Endothelial cell of umbilical vein (primary cell): ENCODE results near the gene ENTPD3. TPM values are rescaled to one million over a fixed set of nuclear protein-coding genes. Genes with fewer than 3 reads are reported as not detected.

Experiments
- BruUV-seq: library from RNA; stranded (reverse); fragments of 400-500 nt; replicated peaks from 2 replicates; lab custom pipeline; 2021; lab: Mats Ljungman, UMichigan
- CTCF ChIA-PET: fragments of 300-600, 350-600 bp; sonication (Branson Sonifier 250); formaldehyde crosslinking; loops from one replicate; lab custom pipeline; 2021; ENCODE audit warnings: antibody characterized with exemption, inconsistent platforms; lab: Charles Lee
- POLR2A ChIA-PET: fragments of 300-600, 350-600 bp; sonication (Branson Sonifier 250); formaldehyde crosslinking; loops from one replicate; lab custom pipeline; 2021; ENCODE audit warnings: antibody characterized with exemption, inconsistent platforms; lab: Charles Lee
- DNase-seq: peaks from one replicate; pipeline ENCODE4 v3.0.0-alpha.2; 2011; ENCODE audit warnings: low read depth, low spot score
- FAIRE-seq: peaks from 2 replicates; lab custom pipeline; 2011; peaks lifted over from hg19 to GRCh38; lab: Jason Lieb, UNC
- H2AFZ ChIP-seq: 2 replicates; pipeline ENCODE4 v1.6.0; 2012; ENCODE audit warnings: low read depth, low read length, control low read depth, inconsistent platforms
- H3K27ac ChIP-seq: 2 replicates; pipeline ENCODE4 v1.5.1; 2011; ENCODE audit warnings: low read depth, mild to moderate bottlenecking, control low read depth, low read length, moderate library complexity; ENCODE audit not compliant: insufficient read depth
- H3K27me3 ChIP-seq, 2 experiments: 2 replicates each; pipeline versions ENCODE4 v1.6.0 to v1.6.1; 2011; ENCODE audit warnings: low read length in 2 of 2, mixed read lengths in 1 of 2; ENCODE audit not compliant: control insufficient read depth in 2 of 2, insufficient read depth in 2 of 2
- H3K36me3 ChIP-seq, 2 experiments: 2 replicates in 1 of 2; 3 replicates in 1 of 2; pipeline ENCODE4 v1.5.1; 2011; ENCODE audit warnings: low read length in 2 of 2, mild to moderate bottlenecking in 1 of 2, moderate library complexity in 1 of 2; ENCODE audit not compliant: control insufficient read depth in 2 of 2, insufficient read depth in 2 of 2; ENCODE audit errors: extremely low read depth in 1 of 2
- H3K4me1 ChIP-seq: 3 replicates; pipeline ENCODE4 v1.5.1; 2011; ENCODE audit warnings: mild to moderate bottlenecking, low read length; ENCODE audit not compliant: control insufficient read depth, insufficient read depth; ENCODE audit errors: extremely low read depth
- H3K4me2 ChIP-seq: 2 replicates; pipeline ENCODE4 v1.6.1; 2011; ENCODE audit warnings: low read length, control low read depth, mixed read lengths; ENCODE audit not compliant: insufficient read depth
- H3K4me3 ChIP-seq, 3 experiments: fragments of 200-600 bp in 1 of 3; sonication (generic), shearing (Covaris generic) in 1 of 3; replicated peaks in 1 of 3; 2 replicates each; pipeline ENCODE4 v1.5.1; 2011 to 2016; ENCODE audit warnings: control low read depth in 3 of 3, low read length in 3 of 3, mild to moderate bottlenecking in 2 of 3, inconsistent platforms in 1 of 3, low read depth in 1 of 3, moderate library complexity in 1 of 3; ENCODE audit not compliant: insufficient read depth in 1 of 3
- H3K79me2 ChIP-seq: 2 replicates; pipeline ENCODE4 v1.6.0; 2012; ENCODE audit warnings: low read length, inconsistent platforms; ENCODE audit not compliant: control insufficient read depth, insufficient read depth
- H3K9ac ChIP-seq: replicated peaks from 2 replicates; pipeline ENCODE3; 2011; ENCODE audit warnings: low read length, control low read depth; ENCODE audit not compliant: insufficient read depth; ENCODE audit errors: extremely low read depth
- H3K9me1 ChIP-seq: replicated peaks from 3 replicates; pipeline ENCODE4 v1.6.0; 2011; ENCODE audit warnings: mild to moderate bottlenecking, low read length; ENCODE audit not compliant: control insufficient read depth, insufficient read depth; ENCODE audit errors: extremely low read depth
- H3K9me3 ChIP-seq: replicated peaks from 2 replicates; pipeline ENCODE4 v1.5.1; 2012; ENCODE audit warnings: low read length, inconsistent platforms; ENCODE audit not compliant: control insufficient read depth, insufficient read depth
- H4K20me1 ChIP-seq: replicated peaks from 2 replicates; pipeline ENCODE3; 2011; ENCODE audit warnings: mild to moderate bottlenecking, low read length; ENCODE audit not compliant: control insufficient read depth, insufficient read depth; ENCODE audit errors: extremely low read depth
- EZH2 ChIP-seq: IDR thresholded peaks from 2 replicates; pipeline ENCODE4 v1.6.1; 2012; ENCODE audit warnings: borderline replicate concordance, low read depth, mild to moderate bottlenecking, moderate library complexity, low read length, inconsistent platforms; ENCODE audit not compliant: severe bottlenecking
- GATA2 ChIP-seq: IDR thresholded peaks from 2 replicates; pipeline ENCODE4 v1.7.0; 2011; ENCODE audit warnings: low read depth, mild to moderate bottlenecking, moderate library complexity, mixed read lengths, low read length; ENCODE audit not compliant: insufficient read length, insufficient read depth
- JUN ChIP-seq: IDR thresholded peaks from 2 replicates; pipeline ENCODE4 v1.6.1; 2011; ENCODE audit warnings: borderline replicate concordance, low read depth; ENCODE audit not compliant: insufficient read length, insufficient read depth
- POLR2AphosphoS5 ChIP-seq: IDR thresholded peaks from 2 replicates; pipeline ENCODE4 v1.6.1; 2012; ENCODE audit warnings: low read depth, mild to moderate bottlenecking, control low read depth, low read length, moderate library complexity; ENCODE audit not compliant: insufficient read depth
- dilution Hi-C: fragments of 300-500 bp; cut with MboI; formaldehyde crosslinking; loops from one replicate; pipeline ENCODE4 v1.15.0; 2019; ENCODE audit warnings: low sequenced_read_pairs; ENCODE audit not compliant: extremely low pct_ligation_motif_present
- intact Hi-C: fragments of 100-400 bp; cut with micrococcal nuclease; formaldehyde crosslinking; loops from one replicate; pipeline ENCODE4 v1.10.0; 2022
- polyA plus RNA-seq, 4 experiments: library from polyadenylated mRNA; depleted of rRNA in 3 of 4; stranded (reverse) in 3 of 4; unstranded in 1 of 4; fragments of >200 nt; gene quantifications; 2 replicates each; pipeline versions ENCODE4 v1.2.1 to v1.2.3, GENCODE V29; 2011 to 2012; ENCODE audit warnings: missing spikeins in 1 of 4
- total RNA-seq: library from RNA; stranded (reverse); gene quantifications from 2 replicates; pipeline ENCODE4 v1.2.3, GENCODE V29; 2021

ENTPD3 gene
- total and polyA plus RNA-seq, 2 donors (not counting 3 experiments of a cell fraction or from before 2014, with no cell fraction given): not detected

DNA sequence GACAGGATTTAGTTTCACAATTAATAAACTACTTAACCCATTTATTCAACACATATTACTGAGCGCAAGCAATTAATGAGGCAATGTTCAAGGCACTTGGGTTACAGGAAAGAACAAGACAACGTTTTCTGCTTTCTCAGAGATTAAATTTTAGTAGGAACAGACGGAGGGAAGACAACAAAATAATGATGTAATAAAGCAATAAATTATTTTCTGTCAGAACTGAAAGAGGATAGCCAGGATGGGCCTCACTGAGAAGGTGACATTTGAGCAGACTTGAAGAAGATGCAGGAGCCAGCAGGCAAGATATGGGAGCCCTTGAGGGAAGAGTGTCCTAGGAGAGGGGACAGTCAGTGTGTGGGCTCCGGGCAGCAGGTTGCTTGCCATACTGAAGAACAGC lies 58.9 kb downstream of the ENTPD3 start:
- Histone ChIP-seq H3K9me1 (no peaks in the 10 kb centered on the region), H3K9me3 (no peaks in the 10 kb centered on the region), H3K4me3 (no peak overlapping the region), H4K20me1 (no peaks in the 10 kb centered on the region), H3K79me2 (no peaks in the 10 kb centered on the region), H3K4me2 (no peak overlapping the region), H3K36me3 (no peaks in the 10 kb centered on the region), H3K4me1 (no peaks in the 10 kb centered on the region), H3K9ac (no peak overlapping the region), H3K27ac (no peak overlapping the region), H2AFZ (no peak overlapping the region), H3K27me3 (no peaks in the 10 kb centered on the region)
- FAIRE-seq (no peak), DNase-seq (no peak)
- TF ChIP-seq POLR2AphosphoS5 (no peak), EZH2 (no peak), GATA2 (no peak)
- ChIA-PET POLR2A (no interaction called here), CTCF (no interaction called here)
- intact Hi-C loops: no loop called here
- dilution Hi-C loops: no loop called here
- no TSS peak for BruUV-seq

DNA sequence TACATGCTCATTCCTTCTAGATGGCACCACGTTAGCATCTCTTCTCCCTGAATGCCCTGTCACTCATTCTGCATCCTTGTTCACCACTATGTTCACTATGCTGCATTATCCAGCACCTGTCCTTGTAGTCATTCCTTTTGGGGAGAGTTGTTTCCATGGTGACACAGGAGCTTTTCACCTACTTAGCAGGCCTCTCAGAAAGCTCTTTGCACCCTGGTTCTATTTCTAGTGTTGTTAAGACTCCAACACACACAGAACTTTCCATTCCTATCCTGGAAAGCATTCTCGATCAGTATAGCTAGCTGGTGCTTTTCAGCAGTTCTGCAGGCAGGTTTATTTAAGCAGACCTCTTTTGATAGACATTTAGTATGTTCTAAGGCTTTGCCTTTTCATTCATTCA lies 63.5 kb downstream of the ENTPD3 start:
- DNase-seq (no peak), FAIRE-seq (no peak)
- intact Hi-C loops: loop anchor here (10.0 kb wide), 1 partner anchor 1066 kb away; the partner anchor contains the start of gene SLC25A38
- H3K9ac ChIP-seq: no peak overlapping the region
- no peak overlapping the region for H3K4me2 ChIP-seq
- no peak for TF ChIP-seq JUN
- no peak overlapping the region for H3K27ac ChIP-seq
- no peaks in the 10 kb centered on the region for H3K36me3 ChIP-seq
- H3K27me3 ChIP-seq: no peaks in the 10 kb centered on the region
- H3K4me1 ChIP-seq: peaks cover 5% of the 10 kb centered on the region
- CTCF ChIA-PET: no interaction called here
- no peak overlapping the region for H2AFZ ChIP-seq
- no peaks in the 10 kb centered on the region for H4K20me1 ChIP-seq
- POLR2A ChIA-PET: interaction anchor here (1.5 kb wide), 1 partner anchor 27 kb away, joined by 3 read pairs; the partner anchor contains the start of gene ZNF619
- no peaks in the 10 kb centered on the region for H3K9me1 ChIP-seq
- H3K79me2 ChIP-seq: no peaks in the 10 kb centered on the region
- no peaks in the 10 kb centered on the region for H3K9me3 ChIP-seq
- dilution Hi-C loops: no loop called here
- H3K4me3 ChIP-seq: no peak overlapping the region
- BruUV-seq: no TSS peak
